GM21528 (cell line): ENCODE results near the gene EXTL2.
"Not testable (repeated sequence)": the region's sequence is repeated elsewhere in the genome, so short reads cannot be mapped to it uniquely, and the experiment has no call there.

ENCODE experiments used
- ATAC-seq: cut with Tn5 transposase; IDR thresholded peaks from one replicate; pipeline ENCODE4 v1.9.1; 2021; ENCODE audit warnings: mild to moderate bottlenecking, moderate library complexity; ENCODE audit not compliant: unreplicated experiment, low FRiP score

The EXTL2 gene

GRCh38 chr1:100904528-100904927 lies 9.9 kb upstream of the EXTL2 start:
- no peak for ATAC-seq

- ATAC-seq: no peak
These were observed 9.1 kb upstream of the EXTL2 start for GRCh38 chr1:100903777-100904176.

GRCh38 chr1:100902365-100902764 lies 7.7 kb upstream of the EXTL2 start:
- ATAC-seq: no peak

GRCh38 chr1:100896481-100896982 lies 1.9 kb upstream of the EXTL2 start:
- ATAC-seq: peak; percentile 44

DNA sequence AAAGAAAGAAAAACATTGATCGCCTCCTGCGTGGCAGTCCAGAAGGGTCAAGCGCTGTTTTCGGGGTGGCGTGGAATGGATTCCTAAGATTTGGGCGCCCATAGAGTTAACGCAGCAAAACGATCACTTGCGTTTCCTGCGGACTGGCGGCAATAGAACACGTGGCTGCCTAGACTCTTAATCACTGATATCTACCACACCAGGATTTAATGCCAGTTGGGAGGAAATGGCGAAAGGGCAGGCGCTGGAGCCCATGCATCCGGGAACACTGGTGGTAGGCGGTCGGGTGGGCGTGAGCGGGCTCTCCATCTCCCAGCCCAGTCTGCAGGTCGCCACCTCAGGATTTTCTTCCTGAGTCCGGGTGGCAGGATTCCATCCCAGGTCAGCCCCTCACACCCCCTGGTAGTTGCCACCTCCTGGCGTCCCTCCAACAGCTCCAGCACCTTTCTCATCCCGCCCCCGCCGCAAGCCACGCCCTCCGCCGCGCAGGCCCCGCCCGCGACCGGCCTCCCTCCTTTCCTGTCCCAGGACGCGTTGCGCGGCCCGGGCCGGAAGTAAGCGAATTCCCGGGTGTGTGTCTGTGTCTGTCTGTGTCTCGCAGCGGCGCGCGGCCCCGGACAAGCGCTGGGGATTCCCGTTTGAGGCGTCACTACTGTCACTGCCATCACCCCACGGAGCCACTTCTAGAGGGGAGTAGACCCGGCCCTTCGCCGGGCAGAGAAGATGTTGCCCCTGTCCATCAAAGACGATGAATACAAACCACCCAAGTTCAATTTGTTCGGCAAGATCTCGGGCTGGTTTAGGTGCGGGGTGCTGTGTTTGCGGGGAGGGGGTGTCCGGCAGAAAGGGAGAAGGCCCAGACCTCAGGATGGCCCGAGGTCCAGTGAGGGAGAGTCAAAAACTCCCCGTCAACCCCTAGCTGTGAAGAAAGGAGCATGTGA lies 1.2 kb upstream of the EXTL2 start, which contains the start of gene SLC30A7:
Gene SLC30A7 (plus strand): TSS at position 551 of the 941 bp plus-strand sequence. CDS start 173 bp downstream, at position 724.
- peak; percentile 73 for ATAC-seq

DNA sequence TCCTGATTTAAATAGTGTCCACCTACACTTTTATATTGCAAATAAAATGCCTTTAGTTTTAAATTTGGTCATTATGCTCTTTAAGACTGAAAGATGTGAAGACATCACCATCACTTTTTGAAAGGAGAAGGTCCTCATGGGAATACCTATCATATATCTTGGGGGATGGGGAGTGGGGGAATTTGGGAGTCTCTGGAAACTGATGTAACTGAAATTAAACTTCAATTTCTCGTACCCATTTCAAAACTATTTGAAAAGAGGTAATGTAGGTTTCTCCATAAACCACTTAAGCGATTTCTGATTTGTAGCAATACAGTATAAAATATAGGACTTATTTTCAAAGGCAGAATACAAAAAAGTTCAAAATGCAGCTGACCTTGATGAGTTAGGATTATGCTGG lies 924 bp downstream of the EXTL2 start:
- no peak for ATAC-seq

- ATAC-seq: no peak
These were observed 2.1 kb downstream of the EXTL2 start for GRCh38 chr1:100892554-100892953.

DNA sequence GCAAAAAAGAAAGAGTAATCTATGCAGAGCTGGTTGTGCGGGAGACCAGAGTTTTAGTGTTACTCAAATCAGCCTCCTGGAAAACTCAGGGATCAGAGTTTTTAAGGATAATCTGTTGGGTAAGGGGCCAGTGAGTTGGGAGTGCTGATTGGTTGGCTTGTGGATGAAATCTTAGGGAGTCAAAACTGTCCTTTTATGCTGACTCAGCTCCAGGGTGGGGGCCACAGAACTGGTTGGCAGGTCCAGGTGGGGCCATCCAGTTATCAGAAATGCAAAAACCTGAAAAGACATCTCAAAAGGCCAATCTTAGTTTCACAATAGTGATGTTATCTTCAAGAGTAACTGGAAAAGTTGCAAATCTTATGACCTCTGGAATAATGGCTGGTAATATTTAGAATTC lies 3.3 kb downstream of the EXTL2 start:
- ATAC-seq: no peak

DNA sequence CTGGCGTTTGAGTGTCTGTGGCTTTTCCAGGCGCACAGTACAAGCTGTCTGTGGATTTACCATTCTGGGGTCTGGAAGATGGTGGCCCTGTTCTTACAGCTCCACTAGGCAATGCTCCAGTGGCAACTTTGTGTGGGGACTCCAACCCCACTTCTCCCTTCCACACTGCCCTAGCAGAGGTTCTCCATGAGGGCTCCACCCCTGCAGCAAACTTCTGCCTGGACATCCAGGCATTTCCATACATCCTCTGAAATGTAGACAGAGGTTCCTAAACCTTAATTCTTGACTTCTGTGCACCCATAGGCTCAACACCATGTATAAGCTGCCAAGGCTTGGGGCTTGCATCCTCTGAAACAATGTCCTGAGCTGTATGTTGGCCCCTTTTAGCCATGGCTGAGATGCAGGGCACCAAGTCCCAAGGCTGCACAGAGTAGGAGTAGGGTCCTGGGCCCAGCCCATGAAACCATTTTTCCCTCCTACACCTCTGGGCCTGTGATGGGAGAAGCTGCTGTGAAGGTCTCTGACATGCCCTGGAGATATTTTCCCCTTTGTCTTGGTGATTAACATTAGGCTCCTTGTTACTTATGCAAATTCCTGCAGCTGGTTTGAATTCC lies 4.7 kb downstream of the EXTL2 start:
- not testable (repeated sequence) for ATAC-seq

DNA sequence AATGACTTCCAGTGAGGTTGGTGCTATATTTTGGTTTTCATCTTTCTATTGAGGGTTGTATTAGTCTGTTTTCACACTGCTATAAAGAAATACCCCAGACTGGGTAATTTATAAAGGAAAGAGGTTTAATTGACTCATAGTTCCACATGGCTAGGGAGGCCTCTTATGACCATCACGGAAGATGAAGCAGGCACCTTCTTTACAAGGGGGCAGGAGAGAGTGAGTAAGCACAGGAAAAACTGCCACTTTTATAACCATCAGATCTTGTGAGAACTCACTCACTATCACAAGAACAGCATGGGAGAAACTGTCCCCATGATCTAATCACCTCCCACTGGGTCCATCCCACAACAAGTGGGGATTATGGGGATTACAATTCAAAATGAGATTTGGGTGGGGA lies 5.6 kb downstream of the EXTL2 start:
- ATAC-seq: not testable (repeated sequence)

DNA sequence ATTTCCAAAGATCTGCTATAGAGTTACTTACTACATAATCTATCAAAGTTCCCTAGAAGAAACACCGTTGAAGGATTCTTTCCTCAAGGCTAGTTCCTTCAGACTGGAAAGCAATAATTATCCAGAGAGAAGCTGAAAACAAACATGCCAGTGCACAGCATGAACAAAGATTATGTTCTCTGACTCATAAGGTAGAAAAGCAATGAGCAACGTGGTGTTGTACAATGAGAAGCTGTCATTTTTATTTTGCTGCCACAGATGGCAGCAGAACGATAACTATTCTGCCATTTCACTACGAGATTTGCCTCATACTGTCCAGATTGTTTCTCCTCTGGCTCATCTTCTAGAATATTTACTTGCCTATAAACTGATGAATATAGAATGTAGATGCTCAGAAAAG lies 10.7 kb downstream of the EXTL2 start:
- no peak for ATAC-seq

DNA sequence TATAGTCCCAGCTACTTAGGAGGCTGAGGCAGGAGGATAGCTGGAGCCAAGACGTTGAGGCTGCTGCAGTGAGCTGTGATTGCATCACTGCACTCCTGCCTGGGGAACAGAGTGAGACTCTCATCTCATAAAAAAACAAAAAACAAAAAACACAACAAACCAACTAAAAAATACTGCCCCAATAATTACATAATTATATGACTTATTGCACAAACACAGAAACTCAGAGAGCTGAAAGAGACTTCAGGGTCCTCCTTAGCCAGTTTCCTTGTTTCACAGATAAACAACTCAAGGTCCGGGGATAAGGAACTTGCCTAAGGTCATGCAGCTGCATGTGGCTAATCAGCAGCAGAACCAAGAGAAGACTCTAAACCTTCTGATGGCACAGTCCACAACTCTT lies 11.9 kb downstream of the EXTL2 start:
- ATAC-seq: no peak

GRCh38 chr1:100881687-100882086 lies 13.0 kb downstream of the EXTL2 start:
- no peak for ATAC-seq

GRCh38 chr1:100879422-100879821 lies 15.2 kb downstream of the EXTL2 start:
- ATAC-seq: no peak

- no peak for ATAC-seq
These were observed 18.4 kb downstream of the EXTL2 start for GRCh38 chr1:100876291-100876690.

- no peak for ATAC-seq
These were observed 19.4 kb downstream of the EXTL2 start for GRCh38 chr1:100875228-100875627.

- ATAC-seq: no peak
These were observed 20.2 kb downstream of the EXTL2 start for GRCh38 chr1:100874433-100874832.

DNA sequence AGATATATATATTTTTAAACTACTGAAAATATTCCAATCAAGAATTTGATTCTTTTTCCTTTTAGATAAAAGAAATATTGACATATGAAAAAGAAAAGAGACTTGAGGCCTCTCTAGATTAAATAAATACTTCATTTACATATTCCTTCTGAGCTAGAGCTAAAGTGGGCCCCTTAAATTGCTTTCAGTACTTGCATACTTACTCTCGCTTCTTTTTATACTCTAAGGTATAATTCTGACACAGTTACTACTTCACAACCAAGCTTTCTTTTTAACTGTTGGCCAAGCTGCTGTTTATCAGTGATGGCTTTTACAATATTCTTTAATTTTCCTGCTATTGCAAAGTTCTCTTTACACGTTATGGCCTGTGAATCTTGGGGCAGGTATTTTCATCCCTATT lies 24.6 kb downstream of the EXTL2 start:
- ATAC-seq: no peak

- ATAC-seq: no peak
These were observed 26.2 kb downstream of the EXTL2 start for GRCh38 chr1:100868364-100868995.

DNA sequence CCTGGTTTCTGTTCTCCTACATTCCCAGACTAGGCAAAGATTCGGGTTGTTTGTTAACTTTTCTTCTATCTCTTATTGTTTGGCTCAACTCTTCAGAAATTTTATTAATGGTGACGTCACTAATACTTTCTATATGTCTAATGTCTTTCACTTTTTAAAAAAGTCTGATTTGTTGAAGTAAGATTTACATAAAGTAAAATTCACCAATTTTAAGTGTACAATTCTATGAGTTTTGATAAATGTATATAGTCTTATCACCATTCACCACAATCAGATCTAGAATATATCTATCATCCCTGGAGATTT lies 27.8 kb downstream of the EXTL2 start:
- ATAC-seq: no peak
